ENCODE data around the gene ALDH1L1.

Gene ALDH1L1

GRCh38 chr3:126184465-126185000 is 4.1 kb upstream of the ALDH1L1 start:
- Histone ChIP-seq H3K9me3 (ENCODE audit: low read length) (peaks cover 2% of the 10 kb centered on the region), H2AFZ (ENCODE audit: low read depth, low read length) (no peak overlapping the region), H3K4me3 (ENCODE audit: low read length) (no peak overlapping the region), H3K27me3 (ENCODE audit: insufficient read depth, low read length) (peaks cover 55% of the 10 kb centered on the region), H3K4me1 (ENCODE audit: insufficient read depth, low read length) (peaks cover 10% of the 10 kb centered on the region), H3K36me3 (ENCODE audit: insufficient read depth, low read length) (no peaks in the 10 kb centered on the region)

- peaks cover 10% of the 10 kb centered on the region for H3K4me1 ChIP-seq (ENCODE audit: insufficient read depth, low read length)
- H3K4me3 ChIP-seq (ENCODE audit: low read length) = no peak overlapping the region
- H3K27me3 ChIP-seq (ENCODE audit: insufficient read depth, low read length) = peaks cover 70% of the 10 kb centered on the region
- H2AFZ ChIP-seq (ENCODE audit: low read depth, low read length) = no peak overlapping the region
- H3K36me3 ChIP-seq (ENCODE audit: insufficient read depth, low read length) = no peaks in the 10 kb centered on the region
- H3K9me3 ChIP-seq (ENCODE audit: low read length) = peaks cover 2% of the 10 kb centered on the region
These were observed 976 bp upstream of the ALDH1L1 start for GRCh38 chr3:126181398-126181725.

- Histone ChIP-seq H3K9me3 (ENCODE audit: low read length) (peaks cover 2% of the 10 kb centered on the region), H3K4me3 (ENCODE audit: low read length) (peak overlapping the region; percentile 31), H3K27me3 (ENCODE audit: insufficient read depth, low read length) (peaks cover 72% of the 10 kb centered on the region), H3K4me1 (ENCODE audit: insufficient read depth, low read length) (peaks cover 10% of the 10 kb centered on the region), H3K36me3 (ENCODE audit: insufficient read depth, low read length) (no peaks in the 10 kb centered on the region), H2AFZ (ENCODE audit: low read depth, low read length) (peak overlapping the region; percentile 56)
These were observed 435 bp downstream of the ALDH1L1 start for GRCh38 chr3:126179825-126180476.

- no peaks in the 10 kb centered on the region for H3K36me3 ChIP-seq (ENCODE audit: insufficient read depth, low read length)
- no peaks in the 10 kb centered on the region for H3K9me3 ChIP-seq (ENCODE audit: low read length)
- peaks cover 6% of the 10 kb centered on the region for H3K27me3 ChIP-seq (ENCODE audit: insufficient read depth, low read length)
- no peak overlapping the region for H2AFZ ChIP-seq (ENCODE audit: low read depth, low read length)
- H3K4me3 ChIP-seq (ENCODE audit: low read length) = no peak overlapping the region
- H3K4me1 ChIP-seq (ENCODE audit: insufficient read depth, low read length) = no peaks in the 10 kb centered on the region
These were observed 10.2 kb downstream of the ALDH1L1 start for GRCh38 chr3:126170073-126170777.

GRCh38 chr3:126167566-126167965 is 12.8 kb downstream of the ALDH1L1 start:
- no peaks in the 10 kb centered on the region for H3K9me3 ChIP-seq (ENCODE audit: low read length)
- H3K4me3 ChIP-seq (ENCODE audit: low read length) = no peak overlapping the region
- peaks cover 6% of the 10 kb centered on the region for H3K27me3 ChIP-seq (ENCODE audit: insufficient read depth, low read length)
- H2AFZ ChIP-seq (ENCODE audit: low read depth, low read length) = no peak overlapping the region
- H3K36me3 ChIP-seq (ENCODE audit: insufficient read depth, low read length) = no peaks in the 10 kb centered on the region
- H3K4me1 ChIP-seq (ENCODE audit: insufficient read depth, low read length) = no peaks in the 10 kb centered on the region

- Histone ChIP-seq H3K27me3 (ENCODE audit: insufficient read depth, low read length) (peaks cover 6% of the 10 kb centered on the region), H3K4me3 (ENCODE audit: low read length) (no peak overlapping the region), H3K9me3 (ENCODE audit: low read length) (no peaks in the 10 kb centered on the region), H3K36me3 (ENCODE audit: insufficient read depth, low read length) (no peaks in the 10 kb centered on the region), H2AFZ (ENCODE audit: low read depth, low read length) (no peak overlapping the region), H3K4me1 (ENCODE audit: insufficient read depth, low read length) (no peaks in the 10 kb centered on the region)
These were observed 14.4 kb downstream of the ALDH1L1 start for GRCh38 chr3:126166009-126166408.

GRCh38 chr3:126161309-126161708 is 19.1 kb downstream of the ALDH1L1 start:
- Histone ChIP-seq H3K4me3 (ENCODE audit: low read length) (no peak overlapping the region), H3K36me3 (ENCODE audit: insufficient read depth, low read length) (no peaks in the 10 kb centered on the region), H3K4me1 (ENCODE audit: insufficient read depth, low read length) (no peaks in the 10 kb centered on the region), H3K27me3 (ENCODE audit: insufficient read depth, low read length) (no peaks in the 10 kb centered on the region), H3K9me3 (ENCODE audit: low read length) (no peaks in the 10 kb centered on the region), H2AFZ (ENCODE audit: low read depth, low read length) (no peak overlapping the region)

GRCh38 chr3:126160243-126161210 is 19.9 kb downstream of the ALDH1L1 start:
- Histone ChIP-seq H2AFZ (ENCODE audit: low read depth, low read length) (no peak overlapping the region), H3K36me3 (ENCODE audit: insufficient read depth, low read length) (no peaks in the 10 kb centered on the region), H3K9me3 (ENCODE audit: low read length) (no peaks in the 10 kb centered on the region), H3K27me3 (ENCODE audit: insufficient read depth, low read length) (no peaks in the 10 kb centered on the region), H3K4me1 (ENCODE audit: insufficient read depth, low read length) (no peaks in the 10 kb centered on the region), H3K4me3 (ENCODE audit: low read length) (no peak overlapping the region)

- no peaks in the 10 kb centered on the region for H3K4me1 ChIP-seq (ENCODE audit: insufficient read depth, low read length)
- no peaks in the 10 kb centered on the region for H3K9me3 ChIP-seq (ENCODE audit: low read length)
- no peaks in the 10 kb centered on the region for H3K36me3 ChIP-seq (ENCODE audit: insufficient read depth, low read length)
- no peaks in the 10 kb centered on the region for H3K27me3 ChIP-seq (ENCODE audit: insufficient read depth, low read length)
- H2AFZ ChIP-seq (ENCODE audit: low read depth, low read length) = no peak overlapping the region
- H3K4me3 ChIP-seq (ENCODE audit: low read length) = no peak overlapping the region
These were observed 20.9 kb downstream of the ALDH1L1 start for GRCh38 chr3:126159476-126159875.

- Histone ChIP-seq H3K9me3 (ENCODE audit: low read length) (no peaks in the 10 kb centered on the region), H3K4me3 (ENCODE audit: low read length) (no peak overlapping the region), H3K4me1 (ENCODE audit: insufficient read depth, low read length) (no peaks in the 10 kb centered on the region), H3K36me3 (ENCODE audit: insufficient read depth, low read length) (no peaks in the 10 kb centered on the region), H2AFZ (ENCODE audit: low read depth, low read length) (no peak overlapping the region), H3K27me3 (ENCODE audit: insufficient read depth, low read length) (no peaks in the 10 kb centered on the region)
These were observed 21.4 kb downstream of the ALDH1L1 start for GRCh38 chr3:126158912-126159454.

- Histone ChIP-seq H2AFZ (ENCODE audit: low read depth, low read length) (no peak overlapping the region), H3K36me3 (ENCODE audit: insufficient read depth, low read length) (no peaks in the 10 kb centered on the region), H3K27me3 (ENCODE audit: insufficient read depth, low read length) (no peaks in the 10 kb centered on the region), H3K4me3 (ENCODE audit: low read length) (no peak overlapping the region), H3K9me3 (ENCODE audit: low read length) (no peaks in the 10 kb centered on the region), H3K4me1 (ENCODE audit: insufficient read depth, low read length) (no peaks in the 10 kb centered on the region)
These were observed 22.1 kb downstream of the ALDH1L1 start for GRCh38 chr3:126158016-126158911.
